ENCODE measurements around the gene BTBD9. TPM values are rescaled to one million over a fixed set of nuclear protein-coding genes. Genes with fewer than 3 reads are reported as not detected.

BTBD9 gene
- total and polyA plus RNA-seq, 3 donors from 2014 or later: 11.4 to 32.8 (median 29.5) TPM

- intact Hi-C loops (cut with DNase I; ENCODE audit: low total_unique reads): no loop called here
- no peaks in the 10 kb centered on the region for H3K9me3 ChIP-seq
- no peak overlapping the region for H3K4me3 ChIP-seq
- no peak overlapping the region for H3K27ac ChIP-seq
- peaks cover 20% of the 10 kb centered on the region for H3K4me1 ChIP-seq
- DNase-seq: no peak
- no peaks in the 10 kb centered on the region for H3K27me3 ChIP-seq
- no peaks in the 10 kb centered on the region for H3K36me3 ChIP-seq (ENCODE audit: low read depth, missing control alignments)
- 63 to 67% methylated on average over 7 of the region's 7 CpGs for WGBS, 2 donors
- no peak for TF ChIP-seq POLR2A (IDR thresholded peaks at IDR 0.05)
- TF ChIP-seq CTCF (IDR thresholded peaks at IDR 0.05): no peak
Measured at GRCh38 chr6:38678178-38678760, 38.5 kb upstream of the BTBD9 start.

DNA sequence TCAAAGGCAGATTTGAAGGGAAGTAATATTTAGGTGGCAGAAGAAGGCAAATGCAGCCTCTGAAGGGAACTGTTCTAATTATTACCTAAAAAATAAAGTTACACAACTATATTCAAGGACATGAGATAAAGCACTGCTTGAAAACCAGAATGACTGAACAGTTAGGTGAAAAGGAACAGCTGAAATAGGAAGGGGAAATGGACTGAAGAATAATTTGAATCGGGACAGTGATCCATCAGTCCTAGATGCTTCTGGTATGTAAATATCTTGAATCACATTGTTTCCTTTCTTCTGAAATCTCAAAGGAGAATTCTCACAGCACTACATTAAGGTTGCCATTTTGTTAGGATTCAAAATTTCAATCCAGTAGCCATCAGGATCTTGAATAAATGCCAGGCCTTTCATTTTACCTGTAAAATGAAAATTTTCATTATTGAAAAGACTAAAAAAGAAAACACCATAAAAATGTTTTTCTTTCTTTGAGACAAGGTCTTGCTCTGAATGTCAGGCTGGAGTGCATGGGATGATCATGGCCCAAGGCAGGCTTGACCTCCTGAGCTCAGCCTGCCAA is 37.3 kb upstream of the BTBD9 start:
- no peaks in the 10 kb centered on the region for H3K9me3 ChIP-seq
- WGBS, 2 donors: 22 to 52% methylated on average over 1 of the region's 1 CpG
- peak overlapping the region in 1 of 2 donors; percentile 52 for H3K27ac ChIP-seq
- no peak for DNase-seq
- TF ChIP-seq POLR2A (IDR thresholded peaks at IDR 0.05) (no peak), CTCF (IDR thresholded peaks at IDR 0.05) (no peak)
- no peaks in the 10 kb centered on the region for H3K36me3 ChIP-seq (ENCODE audit: low read depth, missing control alignments)
- no peak overlapping the region for H3K4me3 ChIP-seq
- peaks cover 20% of the 10 kb centered on the region for H3K4me1 ChIP-seq
- H3K27me3 ChIP-seq: no peaks in the 10 kb centered on the region
- intact Hi-C loops (cut with DNase I; ENCODE audit: low total_unique reads): no loop called here

DNA sequence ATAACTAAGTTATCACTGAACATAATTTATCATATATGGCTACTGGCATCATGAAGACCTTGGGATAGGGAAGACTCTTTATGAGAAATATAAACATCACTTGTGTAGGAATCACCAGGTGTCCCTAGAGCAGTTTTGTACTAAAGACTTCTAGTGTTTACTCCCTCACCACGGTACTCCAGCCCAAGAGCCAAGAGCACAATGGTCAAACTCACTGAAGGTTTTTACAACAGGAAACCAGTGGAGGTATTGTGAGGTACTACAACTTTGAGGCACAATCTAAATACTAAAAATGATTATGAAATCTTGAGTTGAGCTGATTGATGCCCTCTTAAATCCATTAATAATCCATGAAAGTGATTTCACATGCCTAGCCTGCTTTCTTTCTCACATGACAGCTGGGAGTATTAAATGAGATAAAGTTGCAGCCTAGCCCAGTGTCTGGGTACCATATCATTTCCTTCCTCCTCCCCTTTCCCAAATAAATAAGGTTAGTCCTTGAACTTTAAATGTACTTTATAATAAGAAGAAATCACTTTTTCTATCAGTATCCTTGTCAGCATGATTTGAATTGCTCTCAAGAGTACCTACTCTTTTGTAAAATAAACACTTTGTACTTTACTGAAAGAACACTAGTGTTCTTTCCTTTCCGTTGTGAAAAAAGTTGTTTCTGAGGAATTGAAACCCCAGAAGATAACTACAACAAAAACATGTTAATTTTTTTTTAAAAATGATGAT is 36.7 kb upstream of the BTBD9 start:
- Histone ChIP-seq H3K36me3 (ENCODE audit: low read depth, missing control alignments) (no peaks in the 10 kb centered on the region), H3K9me3 (no peaks in the 10 kb centered on the region), H3K27me3 (no peaks in the 10 kb centered on the region), H3K4me1 (peaks cover 20% of the 10 kb centered on the region), H3K4me3 (no peak overlapping the region), H3K27ac (peak overlapping the region; percentile 12 to 52)
- intact Hi-C loops (cut with DNase I; ENCODE audit: low total_unique reads): no loop called here
- no peak for TF ChIP-seq CTCF (IDR thresholded peaks at IDR 0.05)
- no peak for TF ChIP-seq POLR2A (IDR thresholded peaks at IDR 0.05)
- WGBS, 2 donors: 20 to 49% methylated on average over 2 of the region's 2 CpGs
- DNase-seq: no peak

GRCh38 chr6:38673397-38674165 is 33.9 kb upstream of the BTBD9 start:
- Histone ChIP-seq H3K27me3 (no peaks in the 10 kb centered on the region), H3K27ac (no peak overlapping the region), H3K4me1 (peaks cover 25% of the 10 kb centered on the region), H3K9me3 (no peaks in the 10 kb centered on the region), H3K36me3 (ENCODE audit: low read depth, missing control alignments) (no peaks in the 10 kb centered on the region), H3K4me3 (no peak overlapping the region)
- 63 to 73% methylated on average over 9 of the region's 9 CpGs for WGBS, 2 donors
- intact Hi-C loops (cut with DNase I; ENCODE audit: low total_unique reads): no loop called here
- TF ChIP-seq POLR2A (IDR thresholded peaks at IDR 0.05) (no peak), CTCF (IDR thresholded peaks at IDR 0.05) (no peak)
- DNase-seq: no peak
